ENCODE results near the gene CIAO3. TPM values are rescaled to one million over a fixed set of nuclear protein-coding genes. Genes with fewer than 3 reads are reported as not detected.

Gene CIAO3
- total RNA-seq, 1 donor from 2014 or later = 32.9 TPM

GRCh38 chr16:735982-736453 lies 4.8 kb downstream of the CIAO3 start:
- DNase-seq (ENCODE audit: low read depth, low spot score) = no peak

GRCh38 chr16:734981-735881 lies 5.6 kb downstream of the CIAO3 start:
- no peak for DNase-seq (ENCODE audit: low read depth, low spot score)

GRCh38 chr16:734208-734980 lies 6.4 kb downstream of the CIAO3 start:
- no peak for DNase-seq (ENCODE audit: low read depth, low spot score)

- no peak for DNase-seq (ENCODE audit: low read depth, low spot score)
These were observed 7.2 kb downstream of the CIAO3 start for GRCh38 chr16:733382-734207.

- no peak for DNase-seq (ENCODE audit: low read depth, low spot score)
These were observed 7.9 kb downstream of the CIAO3 start for GRCh38 chr16:732936-733335.

GRCh38 chr16:732332-732731 lies 8.5 kb downstream of the CIAO3 start:
- DNase-seq (ENCODE audit: low read depth, low spot score) = no peak

GRCh38 chr16:730666-731509 lies 9.9 kb downstream of the CIAO3 start:
- no peak for DNase-seq (ENCODE audit: low read depth, low spot score)

- no peak for DNase-seq (ENCODE audit: low read depth, low spot score)
These were observed 10.8 kb downstream of the CIAO3 start for GRCh38 chr16:729768-730665.

GRCh38 chr16:728890-729744 lies 11.7 kb downstream of the CIAO3 start:
- DNase-seq (ENCODE audit: low read depth, low spot score) = no peak

- DNase-seq (ENCODE audit: low read depth, low spot score) = no peak
These were observed 12.5 kb downstream of the CIAO3 start for GRCh38 chr16:728131-728889.

GRCh38 chr16:727291-727977 lies 13.4 kb downstream of the CIAO3 start:
- no peak for DNase-seq (ENCODE audit: low read depth, low spot score)

- DNase-seq (ENCODE audit: low read depth, low spot score) = no peak
These were observed 14.1 kb downstream of the CIAO3 start, which contains the start of the genes CCDC78 and HAGHL for GRCh38 chr16:726438-727290. CCDC78 (minus strand) TSS chr16:726443; CDS start chr16:726367, 76 bp downstream. HAGHL (plus strand) TSS chr16:727106; CDS start chr16:727510, 404 bp downstream.

- DNase-seq (ENCODE audit: low read depth, low spot score) = no peak
These were observed 14.7 kb downstream of the CIAO3 start for GRCh38 chr16:726188-726437.

GRCh38 chr16:725463-726187 lies 15.2 kb downstream of the CIAO3 start:
- DNase-seq (ENCODE audit: low read depth, low spot score) = no peak

GRCh38 chr16:725041-725376 lies 15.8 kb downstream of the CIAO3 start:
- no peak for DNase-seq (ENCODE audit: low read depth, low spot score)
